HCT116 (cell line): ENCODE measurements around the gene ANKIB1. TPM values are rescaled to one million over a fixed set of nuclear protein-coding genes. Genes with fewer than 3 reads are reported as not detected.

Experiments
- ATAC-seq: fragments of 200-7000 bp; cut with Tn5 transposase; 2 replicates; pipeline ENCODE4 v1.9.1; 2020; ENCODE audit warnings: mild to moderate bottlenecking, moderate library complexity
- BruUV-seq: library from RNA; stranded (reverse); fragments of 400-500 nt; replicated peaks from 2 replicates; lab custom pipeline; 2021; lab: Mats Ljungman, UMichigan
- CTCF ChIA-PET: fragments of 300-600 bp; sonication (Branson Sonifier 250); formaldehyde crosslinking; loops from one replicate; lab custom pipeline; 2021; ENCODE audit warnings: antibody characterized with exemption; lab: Charles Lee
- POLR2A ChIA-PET: fragments of 300-600, 350-600 bp; sonication (Branson Sonifier 250); formaldehyde crosslinking; loops from one replicate; lab custom pipeline; 2021; ENCODE audit warnings: antibody characterized with exemption; lab: Charles Lee
- RAD21 ChIA-PET, 2 experiments: fragments of 300-600 bp; sonication (Branson Sonifier 250); formaldehyde crosslinking; loops; one replicate each; lab custom pipeline; 2023; ENCODE audit warnings: low total read pairs in 2 of 2; ENCODE audit not compliant: uncharacterized antibody in 2 of 2, unreplicated experiment in 2 of 2, low non-redundant PET in 1 of 2; lab: Charles Lee
- DNase-seq: peaks from one replicate; pipeline ENCODE4 v3.0.0-alpha.2; 2010; ENCODE audit warnings: low read depth, low spot score
- H2AFZ ChIP-seq: fragments of 200-600 bp; shearing (Covaris generic), sonication (generic); 2 replicates; pipeline ENCODE4 v1.6.1; 2017; ENCODE audit warnings: low read depth, mixed run types, mixed read lengths, antibody characterized with exemption, low read length; ENCODE audit not compliant: poor library complexity, severe bottlenecking
- H3K27ac ChIP-seq: 2 replicates; pipeline ENCODE4 v1.5.1; 2012; ENCODE audit warnings: low read depth, low read length
- H3K27me3 ChIP-seq: fragments of 200-600 bp; sonication (generic); 2 replicates; pipeline ENCODE4 v1.6.1; 2016; ENCODE audit warnings: mixed run types, low read length, mixed read lengths; ENCODE audit not compliant: insufficient read depth
- H3K36me3 ChIP-seq, 2 experiments: fragments of 200-500 bp in 1 of 2; fragments of 200-600 bp in 1 of 2; sonication (Bioruptor generic) in 1 of 2; sonication (generic) in 1 of 2; 2 replicates each; pipeline versions ENCODE4 v1.5.1 to v1.6.1; 2014 to 2016; ENCODE audit warnings: low read length in 2 of 2, inconsistent platforms in 1 of 2, mixed read lengths in 1 of 2, mixed run types in 1 of 2; ENCODE audit not compliant: insufficient read depth in 2 of 2, control insufficient read depth in 1 of 2
- H3K4me1 ChIP-seq, 2 experiments: fragments of 200-600 bp in 1 of 2; sonication (generic) in 1 of 2; 2 replicates each; pipeline versions ENCODE4 v1.5.1 to v1.6.1; 2012 to 2017; ENCODE audit warnings: low read length in 2 of 2, inconsistent platforms in 1 of 2, mild to moderate bottlenecking in 1 of 2, mixed read lengths in 1 of 2, mixed run types in 1 of 2, moderate library complexity in 1 of 2; ENCODE audit not compliant: insufficient read depth in 2 of 2, control insufficient read depth in 1 of 2
- H3K4me2 ChIP-seq: fragments of 200-600 bp; sonication (generic); 2 replicates; pipeline ENCODE4 v1.6.1; 2017; ENCODE audit warnings: mixed run types, low read length, mixed read lengths
- H3K4me3 ChIP-seq, 2 experiments: fragments of 200-600 bp in 1 of 2; sonication (generic) in 1 of 2; replicated peaks in 1 of 2; 2 replicates each; pipeline ENCODE4 v1.5.1; 2011 to 2016; ENCODE audit warnings: low read length in 2 of 2, control low read depth in 1 of 2, low read depth in 1 of 2, mild to moderate bottlenecking in 1 of 2, mixed read lengths in 1 of 2, mixed run types in 1 of 2
- H3K79me2 ChIP-seq: fragments of 200-600 bp; sonication (generic); 2 replicates; pipeline ENCODE4 v1.6.1; 2017; ENCODE audit warnings: mild to moderate bottlenecking, mixed run types, low read length, moderate library complexity, mixed read lengths; ENCODE audit not compliant: insufficient read depth
- H3K9ac ChIP-seq: fragments of 200-600 bp; sonication (generic); 2 replicates; pipeline ENCODE4 v1.6.1; 2016; ENCODE audit warnings: low read length, mixed read lengths
- H3K9me2 ChIP-seq: fragments of 200-600 bp; sonication (generic), shearing (Covaris generic); 2 replicates; pipeline ENCODE4 v1.6.1; 2017; ENCODE audit warnings: mixed run types, mild to moderate bottlenecking, moderate library complexity; ENCODE audit not compliant: insufficient read depth
- H3K9me3 ChIP-seq, 2 experiments: fragments of 200-500 bp in 1 of 2; fragments of 200-600 bp in 1 of 2; sonication (Bioruptor generic) in 1 of 2; sonication (generic) in 1 of 2; 2 replicates each; pipeline ENCODE4 v1.6.1; 2014 to 2017; ENCODE audit warnings: low read length in 2 of 2, mixed read lengths in 2 of 2, inconsistent platforms in 1 of 2, low read depth in 1 of 2, mild to moderate bottlenecking in 1 of 2, mixed run types in 1 of 2, moderate library complexity in 1 of 2; ENCODE audit not compliant: control insufficient read depth in 1 of 2, insufficient read depth in 1 of 2
- H4K20me1 ChIP-seq: fragments of 200-600 bp; sonication (generic), shearing (Covaris generic); 2 replicates; pipeline ENCODE4 v1.6.1; 2017; ENCODE audit warnings: mixed run types, mild to moderate bottlenecking, moderate library complexity; ENCODE audit not compliant: insufficient read depth
- ATF3 ChIP-seq: IDR thresholded peaks from 2 replicates; pipeline ENCODE4 v1.6.1; 2012
- CBX3 ChIP-seq: IDR thresholded peaks from 2 replicates; pipeline ENCODE4 v1.6.1; 2012; ENCODE audit warnings: low read depth
- CEBPB ChIP-seq: IDR thresholded peaks from 2 replicates; pipeline ENCODE4 v1.6.1; 2012; ENCODE audit warnings: low read depth
- EGR1 ChIP-seq: IDR thresholded peaks from 2 replicates; pipeline ENCODE4 v1.6.1; 2012; ENCODE audit warnings: low read depth
- ELF1 ChIP-seq: IDR thresholded peaks from 2 replicates; pipeline ENCODE4 v1.6.1; 2012; ENCODE audit warnings: low read depth, borderline replicate concordance
- EZH2phosphoT487 ChIP-seq: fragments of 200-600 bp; IDR thresholded peaks from 2 replicates; pipeline ENCODE4 v1.6.1; 2018; ENCODE audit warnings: antibody characterized with exemption, borderline replicate concordance
- FOSL1 ChIP-seq: IDR thresholded peaks from 2 replicates; pipeline ENCODE4 v1.6.1; 2012; ENCODE audit warnings: low read depth
- JUND ChIP-seq: IDR thresholded peaks from 2 replicates; pipeline ENCODE4 v1.6.1; 2012
- POLR2A ChIP-seq: IDR thresholded peaks from 2 replicates; pipeline ENCODE4 v1.7.0; 2011; ENCODE audit warnings: borderline replicate concordance; ENCODE audit not compliant: insufficient read depth, insufficient read length; ENCODE audit errors: extremely low read depth
- POLR2AphosphoS5 ChIP-seq: IDR thresholded peaks from 2 replicates; pipeline ENCODE4 v1.6.1; 2011; ENCODE audit warnings: mild to moderate bottlenecking, low read depth, low read length, moderate library complexity
- RAD21 ChIP-seq: IDR thresholded peaks from 2 replicates; pipeline ENCODE4 v1.6.1; 2012; ENCODE audit warnings: low read depth, mild to moderate bottlenecking
- SIN3A ChIP-seq: IDR thresholded peaks from 2 replicates; pipeline ENCODE4 v1.6.1; 2012; ENCODE audit warnings: low read depth
- TCF7L2 ChIP-seq: IDR thresholded peaks from 2 replicates; pipeline ENCODE4 v1.7.0; 2011; ENCODE audit warnings: borderline replicate concordance, inconsistent platforms; ENCODE audit not compliant: insufficient read depth, insufficient read length; ENCODE audit errors: extremely low read depth
- YY1 ChIP-seq: IDR thresholded peaks from 2 replicates; pipeline ENCODE4 v1.6.1; 2011; ENCODE audit warnings: low read length, low read depth, moderate library complexity, mild to moderate bottlenecking; ENCODE audit not compliant: insufficient replicate concordance; ENCODE audit errors: extremely low read depth
- ZBTB33 ChIP-seq: IDR thresholded peaks from 2 replicates; pipeline ENCODE4 v1.6.1; 2011; ENCODE audit warnings: mild to moderate bottlenecking, low read length, moderate library complexity; ENCODE audit not compliant: insufficient replicate concordance; ENCODE audit errors: extremely low read depth
- ZNF274 ChIP-seq: fragments of 200-500 bp; sonication (Bioruptor generic); IDR thresholded peaks from 2 replicates; pipeline ENCODE4 v1.6.1; 2014; ENCODE audit warnings: mild to moderate bottlenecking, low read depth, low read length, inconsistent platforms
- intact Hi-C: fragments of 100-400 bp; cut with micrococcal nuclease; formaldehyde crosslinking; loops from 2 replicates; pipeline ENCODE4 v1.10.0; 2022
- total RNA-seq: library from RNA; stranded (reverse); gene quantifications from one replicate; pipeline ENCODE4 v1.2.1, GENCODE V29; 2021; ENCODE audit not compliant: unreplicated experiment
- TF ChIP-seq, protein P1 (sequence below): IDR thresholded peaks from 2 replicates; pipeline ENCODE4 v1.6.1; 2012

The ANKIB1 gene
- total RNA-seq, 1 experiment from 2014 or later, result 41.2 TPM

- no peaks in the 10 kb centered on the region for H3K9me2 ChIP-seq
- no peaks in the 10 kb centered on the region for H4K20me1 ChIP-seq
- H2AFZ ChIP-seq, result no peak overlapping the region
- DNase-seq (no peak), ATAC-seq (no peak)
- RAD21 ChIA-PET, result interaction anchor here in 1 of 2 experiments (0.6 kb wide), 1 partner anchor 101 kb away, joined by 3 read pairs; no protein-coding TSS in a partner anchor
- no peaks in the 10 kb centered on the region for H3K9me3 ChIP-seq
- no peak overlapping the region for H3K27ac ChIP-seq
- no peak overlapping the region for H3K4me2 ChIP-seq
- H3K4me3 ChIP-seq, result no peak overlapping the region
- intact Hi-C loops, result no loop called here
- peaks cover 4% of the 10 kb centered on the region in 2 experiments; a peak in 1 of 4 replicates for H3K36me3 ChIP-seq
- no peak overlapping the region for H3K9ac ChIP-seq
- no peaks in the 10 kb centered on the region for H3K27me3 ChIP-seq
- CTCF ChIA-PET, result no interaction called here
- POLR2A ChIA-PET, result no interaction called here
- H3K79me2 ChIP-seq, result no peaks in the 10 kb centered on the region
- no TSS peak for BruUV-seq
- H3K4me1 ChIP-seq, result no peaks in the 10 kb centered on the region
- TF ChIP-seq POLR2A, result no peak
- no peak for TF ChIP-seq CEBPB
- no peak for TF ChIP-seq SIN3A
- no peak for TF ChIP-seq EGR1
- TF ChIP-seq YY1, result no peak
- no peak for TF ChIP-seq ZNF274
- TF ChIP-seq POLR2AphosphoS5, result no peak
- no peak for TF ChIP-seq ATF3
- TF ChIP-seq RAD21, result no peak
- no peak for TF ChIP-seq JUND
- no peak for TF ChIP-seq ELF1
- TF ChIP-seq CBX3, result no peak
- no peak for TF ChIP-seq EZH2phosphoT487
- no peak for TF ChIP-seq FOSL1
- TF ChIP-seq, protein P1, sequence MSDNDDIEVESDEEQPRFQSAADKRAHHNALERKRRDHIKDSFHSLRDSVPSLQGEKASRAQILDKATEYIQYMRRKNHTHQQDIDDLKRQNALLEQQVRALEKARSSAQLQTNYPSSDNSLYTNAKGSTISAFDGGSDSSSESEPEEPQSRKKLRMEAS, result no peak
- TF ChIP-seq ZBTB33, result no peak
- no peak for TF ChIP-seq TCF7L2
Measured at GRCh38 chr7:92343714-92344113, 97.9 kb downstream of the ANKIB1 start.
